GM13977 (cell line): ENCODE measurements around the gene VAMP8.
A peak's percentile ranks its signal among the peaks of the same experiment; 100 is the strongest.

Source experiments
- DNase-seq: peaks from one replicate; pipeline ENCODE4 v3.0.0; 2012; ENCODE audit warnings: low spot score
- CTCF ChIP-seq: IDR thresholded peaks from 2 replicates; pipeline ENCODE4 v1.5.1; 2012; ENCODE audit warnings: mild to moderate bottlenecking, control low read depth; ENCODE audit not compliant: insufficient read depth; ENCODE audit errors: extremely low read depth, missing control alignments
- in situ Hi-C: fragments of 300-500 bp; cut with MboI; formaldehyde crosslinking; loops from one replicate; pipeline ENCODE4 v1.12.0; 2022; ENCODE audit warnings: low sequenced_read_pairs, low pct_unique_long_range_greater_than_20kb, mixed read lengths, inconsistent platforms; ENCODE audit not compliant: unreplicated experiment

VAMP8 gene

GRCh38 chr2:85582492-85582891 is 5.1 kb downstream of the VAMP8 start:
- TF ChIP-seq CTCF, result no peak
- in situ Hi-C loops, result no loop called here
- no peak for DNase-seq

- TF ChIP-seq CTCF, result peak; percentile 10
These were observed 6.4 kb downstream of the VAMP8 start for GRCh38 chr2:85583667-85584353.

GRCh38 chr2:85584354-85584856 is 7.0 kb downstream of the VAMP8 start, which contains the start of gene VAMP5:
VAMP5 (plus strand) TSS chr2:85584431; CDS start chr2:85584491, 60 bp downstream.
- TF ChIP-seq CTCF, result no peak
- in situ Hi-C loops, result no loop called here
- no peak for DNase-seq

More at GRCh38 chr2:85583667-85584353, 6.4 kb downstream of the VAMP8 start:
- in situ Hi-C loops, result no loop called here
- peak; percentile 88 for DNase-seq

DNA sequence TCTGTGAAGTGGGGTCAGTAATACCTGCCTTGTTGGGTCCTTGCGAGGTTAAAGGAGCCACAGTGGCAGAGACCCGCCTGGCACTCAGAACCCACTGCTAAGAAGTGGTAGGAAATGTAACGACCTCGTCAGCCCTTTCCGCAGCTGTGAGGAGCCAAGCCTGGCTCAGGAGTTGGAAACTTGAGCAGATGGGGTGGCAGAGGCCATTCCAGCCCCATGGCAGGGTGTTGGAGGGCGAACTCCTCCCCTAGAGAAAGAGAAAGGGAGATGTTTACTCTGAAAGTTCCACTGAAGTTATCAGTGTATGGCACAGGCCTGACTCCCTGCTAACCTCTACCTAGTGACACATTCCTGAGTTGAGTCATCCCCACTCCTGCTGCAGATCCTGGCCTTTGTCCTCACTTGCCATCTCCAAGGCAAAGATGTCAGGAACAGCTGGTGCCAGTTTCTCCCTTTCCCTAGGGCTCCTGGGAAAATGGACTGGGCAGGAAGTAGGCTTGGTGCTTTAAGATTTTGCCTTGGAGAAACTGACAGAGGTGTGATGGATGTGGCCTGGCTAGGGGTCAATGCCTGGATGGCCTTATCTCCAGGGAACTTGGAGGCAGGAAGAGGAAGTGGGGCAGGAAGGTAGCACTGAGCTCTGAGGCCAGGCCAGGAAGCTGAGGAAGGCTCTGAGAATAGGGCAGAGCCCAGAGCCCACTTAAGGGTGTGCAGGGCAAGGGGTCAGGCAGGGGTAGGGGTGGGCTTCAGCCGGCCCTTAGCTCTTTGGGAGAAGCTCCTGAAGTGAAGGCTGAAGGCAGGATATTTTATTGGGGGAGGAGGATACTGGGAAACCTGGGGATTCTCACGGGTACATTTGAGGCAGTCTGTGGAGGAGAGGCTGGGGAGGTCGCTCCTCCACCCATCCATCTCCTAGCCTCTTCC is 7.7 kb downstream of the VAMP8 start:
- TF ChIP-seq CTCF, result no peak
- in situ Hi-C loops, result no loop called here
- DNase-seq, result peak; percentile 56

- in situ Hi-C loops, result no loop called here
- TF ChIP-seq CTCF, result no peak
- DNase-seq, result no peak
These were observed 8.4 kb downstream of the VAMP8 start for GRCh38 chr2:85585781-85586105.

GRCh38 chr2:85588236-85588635 is 10.8 kb downstream of the VAMP8 start:
- in situ Hi-C loops, result no loop called here
- TF ChIP-seq CTCF, result no peak
- DNase-seq, result no peak
